Measurements from ENCODE around the gene POR. TPM values are rescaled to one million over a fixed set of nuclear protein-coding genes. Genes with fewer than 3 reads are reported as not detected.
"Not testable (repeated sequence)": the region's sequence is repeated elsewhere in the genome, so short reads cannot be mapped to it uniquely, and the experiment has no call there.

POR gene
- total RNA-seq, 1 donor from 2014 or later: 507 TPM

DNA sequence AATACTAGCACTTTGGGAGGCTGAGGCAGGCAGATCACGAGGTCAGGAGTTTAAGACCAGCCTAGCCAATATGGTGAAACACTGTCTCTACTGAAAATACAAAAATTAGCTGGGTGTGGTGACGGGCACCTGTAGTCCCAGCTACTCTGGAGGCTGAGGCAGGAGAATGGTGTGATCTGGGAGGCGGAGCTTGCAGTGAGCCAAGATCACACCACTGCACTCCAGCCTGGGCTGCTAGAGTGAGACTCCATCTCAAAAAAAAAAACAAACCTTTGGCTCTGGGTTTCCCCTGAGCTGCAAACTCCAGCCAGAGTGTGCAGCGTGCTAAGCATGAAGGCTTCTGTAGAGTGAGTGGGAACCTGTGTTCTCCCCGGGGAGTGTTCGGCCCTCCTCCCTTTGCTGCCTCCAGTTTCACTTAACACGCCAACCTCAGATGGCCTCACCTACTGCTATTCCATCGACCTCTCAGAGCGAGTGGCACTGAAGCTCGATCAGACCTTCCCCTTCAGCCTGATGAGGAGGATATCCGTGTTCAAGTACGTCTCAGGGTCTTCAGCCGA lies 31.6 kb upstream of the POR start:
- DNase-seq (ENCODE audit: low spot score): not testable (repeated sequence)

DNA sequence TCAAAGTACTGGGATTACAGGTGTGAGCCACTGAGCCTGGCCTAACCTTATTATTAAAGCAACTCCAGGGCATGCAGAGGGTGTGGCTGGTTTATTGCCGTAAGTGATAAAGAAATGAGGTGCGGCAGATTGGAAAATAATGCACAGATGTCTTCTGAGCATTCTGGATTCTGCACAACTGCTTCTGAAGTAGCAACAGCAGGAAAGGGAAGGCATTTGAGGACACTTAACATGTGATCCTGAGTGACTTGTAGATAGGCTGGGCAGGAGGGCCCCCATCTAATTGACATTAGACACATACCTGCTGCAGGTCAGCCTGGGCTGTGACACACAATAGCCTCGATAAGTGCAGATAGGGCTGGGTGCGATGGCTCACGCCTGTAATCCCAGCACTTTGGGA lies 30.5 kb upstream of the POR start:
- no peak for DNase-seq (ENCODE audit: low spot score)

- no peak for DNase-seq (ENCODE audit: low spot score)
These were observed 29.9 kb upstream of the POR start for GRCh38 chr7:75885036-75885435.

DNA sequence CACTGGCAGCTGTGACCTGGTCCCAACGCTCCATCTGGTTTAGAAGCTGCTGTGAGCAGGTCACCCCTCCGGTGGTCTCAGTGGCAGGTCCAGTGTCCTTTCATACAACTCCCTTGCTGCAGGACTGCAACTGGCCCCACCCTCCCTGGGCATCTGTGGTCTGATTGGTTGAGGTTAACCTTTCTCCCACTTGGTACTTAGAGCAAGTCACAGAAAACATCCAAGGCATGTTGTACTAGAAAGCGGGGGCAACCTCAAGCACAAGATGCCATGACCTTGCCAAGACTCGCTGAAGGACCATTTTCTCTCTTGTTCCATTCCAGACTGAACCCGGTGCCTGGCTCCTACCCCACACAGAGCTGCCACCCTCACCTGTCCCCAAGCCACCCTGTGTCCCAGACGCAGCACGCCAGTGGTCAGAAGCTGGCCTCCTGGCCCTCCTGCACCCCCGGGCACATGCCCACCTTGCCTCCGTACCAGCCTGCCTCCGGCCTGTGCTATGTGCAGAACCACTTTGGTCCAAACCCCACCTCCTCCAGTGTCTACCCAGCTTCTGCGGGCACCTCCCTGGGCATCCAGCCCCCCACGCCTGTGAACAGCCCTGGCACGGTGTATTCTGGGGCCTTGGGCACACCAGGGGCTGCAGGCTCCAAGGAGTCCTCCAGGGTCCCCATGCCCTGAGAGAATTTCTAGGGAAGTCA lies 27.1 kb upstream of the POR start:
- DNase-seq (ENCODE audit: low spot score): no peak

GRCh38 chr7:75888464-75889222 lies 26.3 kb upstream of the POR start:
- DNase-seq (ENCODE audit: low spot score): no peak

- DNase-seq (ENCODE audit: low spot score): no peak
These were observed 25.6 kb upstream of the POR start for GRCh38 chr7:75889223-75889825.

DNA sequence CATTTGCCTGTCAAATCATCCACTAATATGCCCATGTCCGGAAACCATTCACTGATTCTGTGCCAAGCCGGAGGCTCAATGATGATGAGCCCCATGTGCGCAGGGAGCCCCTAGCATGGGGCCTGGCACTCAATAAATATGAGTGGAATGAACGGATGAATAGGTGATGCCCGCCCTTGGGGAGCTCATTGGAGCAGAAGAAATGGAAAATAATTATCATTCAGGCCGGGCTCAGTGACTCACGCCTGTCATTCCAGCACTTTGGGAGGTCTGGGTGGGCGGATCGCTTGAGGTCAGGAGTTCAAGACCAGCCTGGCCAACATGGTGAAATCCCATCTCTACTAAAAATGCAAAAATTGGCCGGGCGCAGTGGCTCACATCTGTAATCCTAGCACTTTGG lies 25.1 kb upstream of the POR start:
- DNase-seq (ENCODE audit: low spot score): no peak

- not testable (repeated sequence) for DNase-seq (ENCODE audit: low spot score)
These were observed 23.7 kb upstream of the POR start for GRCh38 chr7:75891237-75891636.

DNA sequence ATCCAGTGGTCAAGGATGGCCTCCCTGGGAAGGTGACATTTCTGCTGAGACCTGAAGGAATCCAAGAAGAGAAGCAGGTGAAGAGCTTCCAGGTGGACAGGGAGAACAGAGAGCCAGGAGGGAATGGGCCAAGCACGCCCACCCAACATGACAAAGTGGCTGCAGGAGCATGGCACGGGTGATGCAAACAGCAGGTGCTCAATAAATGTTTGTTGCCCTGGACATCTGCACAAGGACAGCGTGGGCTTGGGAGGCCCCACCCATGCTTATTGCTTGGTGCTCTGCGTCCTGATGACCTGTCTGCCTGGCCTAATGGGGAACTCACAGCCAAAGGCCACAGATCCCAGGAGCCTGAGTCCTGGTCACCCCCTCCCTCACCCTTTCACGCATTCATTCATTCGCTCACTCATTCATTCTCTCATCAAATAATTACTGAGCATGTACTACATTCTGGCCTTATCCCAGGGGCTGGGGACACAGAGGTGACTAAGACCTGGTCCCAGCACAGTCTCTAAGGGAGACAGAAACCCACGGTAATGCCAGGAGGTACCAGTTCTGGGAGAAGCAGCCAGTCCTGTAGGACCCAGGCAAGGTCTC lies 23.0 kb upstream of the POR start:
- no peak for DNase-seq (ENCODE audit: low spot score)

DNA sequence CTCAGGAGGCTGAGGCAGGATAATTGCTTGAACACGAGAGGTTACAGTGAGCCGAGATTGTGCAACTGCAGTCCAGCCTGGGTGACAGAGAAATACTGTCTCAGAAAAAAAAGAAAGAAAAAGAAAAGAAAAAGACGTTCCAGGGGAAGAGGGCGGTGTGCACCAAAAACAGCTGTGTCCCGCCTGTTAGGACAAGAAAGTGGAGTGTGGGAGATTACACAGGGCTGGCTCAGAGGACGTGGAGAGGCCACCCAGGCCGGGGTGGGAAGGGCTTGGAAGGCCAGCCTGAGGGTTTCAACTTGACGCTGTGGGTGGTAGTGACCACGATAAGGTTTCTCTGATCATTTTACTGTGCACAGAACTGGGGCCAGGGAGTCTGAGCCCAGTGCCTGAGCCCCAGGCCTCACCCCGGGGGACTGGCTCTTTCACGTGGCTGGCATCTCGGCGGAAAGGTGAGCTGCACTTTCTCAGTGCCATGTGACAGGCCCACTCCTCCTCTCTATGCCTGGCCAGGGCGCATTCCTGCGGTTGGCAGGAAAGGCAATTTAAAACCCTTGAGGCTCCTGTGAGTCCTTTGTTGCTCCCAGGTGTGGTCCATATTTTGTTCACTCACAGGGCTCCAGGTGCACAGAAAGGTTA lies 22.2 kb upstream of the POR start:
- DNase-seq (ENCODE audit: low spot score): no peak

DNA sequence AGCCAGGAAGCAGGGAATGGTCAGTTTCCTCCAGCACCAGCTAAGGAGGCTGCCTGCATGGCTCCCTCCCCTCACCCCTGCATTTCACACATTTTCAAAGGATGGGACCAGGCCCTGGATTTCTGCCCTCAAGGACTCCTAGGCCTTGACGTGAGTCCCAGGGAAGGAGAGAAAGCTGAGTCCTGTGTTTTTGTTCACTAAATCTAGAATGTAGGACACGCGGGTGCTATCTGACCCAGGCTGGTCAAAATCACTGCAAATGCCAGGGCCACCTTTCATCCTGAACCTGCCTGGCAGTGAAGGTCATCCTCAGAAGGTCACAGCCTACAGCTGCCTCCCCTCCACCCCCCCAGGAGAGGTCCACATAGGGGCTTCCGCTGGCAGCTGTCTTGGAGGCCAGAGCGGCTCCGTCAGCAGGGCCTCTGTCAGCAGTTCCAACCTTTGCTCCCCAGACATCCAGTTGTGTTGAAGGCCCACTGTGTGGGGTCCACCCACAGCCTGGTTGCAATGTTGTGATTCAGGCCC lies 18.1 kb upstream of the POR start:
- no peak for DNase-seq (ENCODE audit: low spot score)

DNA sequence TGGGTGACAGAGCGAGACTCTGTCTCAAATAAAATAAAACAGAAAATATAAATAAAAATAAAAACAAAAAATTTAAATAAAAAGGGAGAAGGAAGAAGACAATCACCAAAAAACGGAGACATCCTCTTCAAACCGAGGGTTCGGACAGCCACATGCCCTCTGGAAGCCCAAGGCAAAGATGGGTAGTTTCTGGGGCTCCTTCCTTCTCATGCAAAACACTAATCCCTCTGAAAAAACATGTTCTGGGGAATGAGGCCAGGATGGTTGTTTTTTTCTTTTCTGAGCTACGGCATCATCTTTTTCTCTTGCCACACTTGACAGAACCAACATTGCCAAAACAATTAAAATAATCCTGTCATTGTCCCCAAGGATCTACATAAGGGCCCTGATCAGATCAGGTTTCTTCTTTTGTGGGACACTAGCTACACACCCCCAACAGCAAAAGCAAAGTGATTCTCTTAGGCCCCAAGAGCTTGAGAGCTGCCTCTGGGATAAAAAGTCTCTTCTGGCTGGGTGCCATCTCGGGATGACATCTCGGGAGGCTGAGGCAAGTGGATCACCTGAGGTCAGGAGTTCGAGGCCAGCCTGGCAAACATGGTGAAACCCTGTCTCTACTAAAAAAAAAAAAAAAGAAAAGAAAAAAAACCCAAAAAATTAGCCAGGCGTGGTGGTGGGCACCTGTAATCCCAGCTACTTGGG lies 14.2 kb upstream of the POR start:
- no peak for DNase-seq (ENCODE audit: low spot score)

GRCh38 chr7:75905785-75906604 lies 9.0 kb upstream of the POR start:
- DNase-seq (ENCODE audit: low spot score): no peak

DNA sequence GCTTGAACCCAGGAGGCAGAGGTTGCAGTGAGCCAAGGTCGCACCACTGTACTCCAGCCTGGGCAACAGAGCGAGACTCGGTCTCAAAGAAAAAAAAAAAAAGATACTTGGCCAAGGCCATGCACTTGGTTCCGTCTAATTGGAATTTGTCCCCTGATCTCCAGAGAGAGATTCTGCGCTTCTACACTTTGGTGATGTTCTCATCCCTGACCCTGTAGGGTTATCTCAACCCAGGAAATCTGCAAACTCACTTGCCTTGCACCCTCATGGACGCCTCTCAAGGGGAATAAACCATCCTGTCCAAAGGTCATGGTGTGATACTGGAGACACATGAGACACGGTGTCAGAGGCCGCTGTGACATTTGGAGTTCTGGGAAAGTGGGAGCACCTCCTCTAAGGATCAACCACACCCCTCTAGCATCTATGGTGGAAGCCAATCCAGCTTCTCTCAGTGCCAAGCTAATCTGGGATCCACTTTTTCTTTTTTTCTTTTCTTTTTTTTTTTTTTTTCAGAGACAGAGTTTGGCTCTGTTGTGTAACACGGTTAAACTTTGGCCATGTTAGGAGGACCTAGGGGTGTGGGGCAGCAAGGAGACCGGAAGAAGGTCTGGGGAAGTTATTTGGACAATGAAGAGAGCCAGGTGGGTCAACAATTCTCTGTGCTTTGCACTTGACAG lies 7.8 kb upstream of the POR start:
- no peak for DNase-seq (ENCODE audit: low spot score)

- DNase-seq (ENCODE audit: low spot score): not testable (repeated sequence)
These were observed 7.3 kb upstream of the POR start for GRCh38 chr7:75907668-75908039.

DNA sequence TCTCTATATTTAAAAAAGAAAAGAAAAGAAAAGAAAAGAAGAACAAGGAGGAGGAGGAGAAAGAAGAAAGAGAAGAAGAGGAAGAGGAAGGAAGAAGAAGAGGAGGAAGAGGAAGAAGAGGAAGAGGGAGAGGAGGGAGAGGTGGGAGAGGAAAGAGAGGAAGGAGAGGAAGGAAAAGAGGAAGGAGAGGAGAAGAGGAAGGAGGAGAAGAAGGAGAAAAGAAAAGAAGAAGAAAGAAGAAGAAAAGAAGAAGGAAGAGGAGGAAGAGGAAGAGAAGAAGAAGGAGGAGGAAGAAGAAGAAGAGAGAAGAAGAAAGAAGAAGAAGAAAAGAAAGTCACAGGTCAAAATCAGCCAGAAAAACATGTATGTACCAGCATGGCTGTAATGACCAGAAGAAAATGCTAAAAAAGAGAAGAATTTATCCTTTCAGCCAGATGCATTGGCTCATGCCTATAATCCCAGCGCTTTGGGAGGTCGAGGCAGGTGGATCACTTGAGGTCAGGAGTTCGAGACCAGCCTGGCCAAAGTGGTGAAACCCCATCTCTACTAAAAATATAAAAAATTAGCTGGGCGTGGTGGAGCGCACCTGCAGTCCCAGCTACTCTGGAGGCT lies 5.3 kb upstream of the POR start:
- DNase-seq (ENCODE audit: low spot score): no peak

DNA sequence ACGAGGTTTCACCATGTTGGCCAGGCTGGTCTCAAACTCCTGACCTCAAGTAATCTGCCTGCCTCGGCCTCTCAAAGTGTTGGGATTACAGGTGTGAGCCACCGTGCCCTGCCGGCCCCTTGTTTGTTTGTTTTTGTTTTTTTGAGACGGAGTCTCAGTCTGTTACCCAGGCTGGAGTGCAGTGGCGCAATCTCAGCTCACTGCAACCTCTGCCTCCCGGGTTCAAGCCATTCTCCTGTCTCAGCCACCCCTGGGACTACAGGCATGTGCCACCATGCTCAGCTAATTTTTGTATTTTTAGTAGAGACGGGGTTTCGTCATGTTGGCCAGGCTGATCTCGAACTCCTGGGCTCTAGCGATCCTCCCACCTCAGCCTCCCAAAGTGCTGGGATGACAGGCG lies 3.8 kb upstream of the POR start:
- not testable (repeated sequence) for DNase-seq (ENCODE audit: low spot score)

DNA sequence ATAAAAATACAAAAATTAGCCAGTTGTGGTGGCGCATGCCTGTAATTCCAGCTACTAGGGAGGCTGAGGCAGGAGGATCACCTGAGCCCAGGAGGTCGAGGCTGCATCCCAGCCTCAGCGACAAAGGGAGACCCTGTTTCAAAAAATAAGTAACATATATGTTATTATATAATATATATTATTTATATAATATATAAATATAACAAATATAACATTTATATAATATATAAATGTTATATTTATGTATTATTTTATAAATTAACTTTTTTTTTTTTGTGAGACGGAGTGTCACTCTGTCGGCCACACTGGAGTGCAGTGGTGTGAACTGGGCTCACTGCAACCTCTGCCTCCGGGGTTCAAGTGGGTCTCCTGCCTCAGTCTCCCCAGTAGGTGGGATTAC lies 1.5 kb upstream of the POR start:
- no peak for DNase-seq (ENCODE audit: low spot score)

All from mesenteric fat pad (tissue), 1 donor.